Measurements from ENCODE around the gene SMNDC1. TPM values are rescaled to one million over a fixed set of nuclear protein-coding genes. Genes with fewer than 3 reads are reported as not detected.
"Not testable (repeated sequence)": the region's sequence is repeated elsewhere in the genome, so short reads cannot be mapped to it uniquely, and the experiment has no call there.

SMNDC1 gene
- total RNA-seq, 4 donors from 2014 or later = 10.3 to 15.8 (median 12.8) TPM

DNA sequence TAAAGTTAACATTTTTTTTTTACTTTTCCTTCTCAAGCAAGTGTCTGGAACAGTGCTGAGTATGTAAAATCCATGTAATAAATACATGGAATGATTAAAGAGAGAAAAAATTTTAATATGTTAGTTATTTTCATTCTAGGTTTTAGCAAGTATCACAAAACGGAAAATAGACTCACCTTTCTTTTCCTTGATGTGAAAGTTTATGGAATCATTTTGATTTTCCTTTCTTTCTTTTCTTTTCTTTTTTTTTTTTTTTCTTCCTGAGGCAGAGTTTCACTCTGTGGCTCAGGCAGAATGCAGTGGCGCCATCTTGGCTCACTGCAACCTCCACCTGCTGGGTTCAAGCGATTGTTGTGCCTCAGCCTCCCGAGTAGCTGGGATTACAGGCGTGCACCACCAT, 28.1 kb downstream of the SMNDC1 start:
- Histone ChIP-seq H3K4me3 (no peak overlapping the region), H3K9me3 (no peaks in the 10 kb centered on the region), H3K36me3 (peaks cover 3% of the 10 kb centered on the region), H3K27me3 (no peaks in the 10 kb centered on the region), H3K4me1 (peaks cover 24% of the 10 kb centered on the region), H3K27ac (no peak overlapping the region)
- TF ChIP-seq EP300 (IDR thresholded peaks at IDR 0.05) (no peak), POLR2AphosphoS5 (IDR thresholded peaks at IDR 0.05) (no peak), POLR2A (IDR thresholded peaks at IDR 0.05) (no peak)
- TF ChIP-seq, protein P1, sequence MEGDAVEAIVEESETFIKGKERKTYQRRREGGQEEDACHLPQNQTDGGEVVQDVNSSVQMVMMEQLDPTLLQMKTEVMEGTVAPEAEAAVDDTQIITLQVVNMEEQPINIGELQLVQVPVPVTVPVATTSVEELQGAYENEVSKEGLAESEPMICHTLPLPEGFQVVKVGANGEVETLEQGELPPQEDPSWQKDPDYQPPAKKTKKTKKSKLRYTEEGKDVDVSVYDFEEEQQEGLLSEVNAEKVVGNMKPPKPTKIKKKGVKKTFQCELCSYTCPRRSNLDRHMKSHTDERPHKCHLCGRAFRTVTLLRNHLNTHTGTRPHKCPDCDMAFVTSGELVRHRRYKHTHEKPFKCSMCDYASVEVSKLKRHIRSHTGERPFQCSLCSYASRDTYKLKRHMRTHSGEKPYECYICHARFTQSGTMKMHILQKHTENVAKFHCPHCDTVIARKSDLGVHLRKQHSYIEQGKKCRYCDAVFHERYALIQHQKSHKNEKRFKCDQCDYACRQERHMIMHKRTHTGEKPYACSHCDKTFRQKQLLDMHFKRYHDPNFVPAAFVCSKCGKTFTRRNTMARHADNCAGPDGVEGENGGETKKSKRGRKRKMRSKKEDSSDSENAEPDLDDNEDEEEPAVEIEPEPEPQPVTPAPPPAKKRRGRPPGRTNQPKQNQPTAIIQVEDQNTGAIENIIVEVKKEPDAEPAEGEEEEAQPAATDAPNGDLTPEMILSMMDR (IDR thresholded peaks at IDR 0.05) = no peak
- DNase-seq (ENCODE audit: low spot score in 2 of 2) = no peak
- WGBS = 96% methylated on average over 5 of the region's 5 CpGs

DNA sequence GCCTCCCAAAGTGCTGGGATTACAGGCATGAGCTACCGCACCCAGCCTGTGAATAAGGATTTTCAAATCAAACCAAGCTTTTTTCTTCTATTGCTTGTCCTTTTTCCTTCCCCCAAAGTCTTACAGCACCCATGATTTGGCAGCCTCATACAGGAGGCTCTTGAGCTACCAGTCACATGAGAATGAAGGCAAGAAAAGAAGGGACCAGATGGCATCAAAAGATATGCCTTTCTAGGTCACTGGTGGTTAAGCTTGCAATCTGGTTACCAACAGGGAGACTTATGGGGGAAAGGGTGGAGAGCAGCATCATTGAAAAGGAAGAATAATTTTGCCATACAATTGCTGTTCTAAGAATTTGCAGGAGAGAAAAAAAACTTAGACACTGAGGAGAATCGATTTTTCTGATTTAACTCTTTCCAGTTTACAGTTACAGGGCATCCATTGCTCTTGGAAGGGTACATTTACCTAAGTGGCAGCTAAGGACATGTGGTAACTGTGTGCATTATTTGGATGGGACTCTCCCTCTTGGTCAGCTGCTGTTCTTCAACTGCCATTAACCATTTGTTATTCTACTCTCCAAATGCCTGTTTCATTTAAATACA, 29.5 kb downstream of the SMNDC1 start:
- no peak for TF ChIP-seq EP300 (IDR thresholded peaks at IDR 0.05)
- no peak for TF ChIP-seq POLR2AphosphoS5 (IDR thresholded peaks at IDR 0.05)
- no peak for TF ChIP-seq POLR2A (IDR thresholded peaks at IDR 0.05)
- TF ChIP-seq, protein P1 (IDR thresholded peaks at IDR 0.05) = no peak
- no peaks in the 10 kb centered on the region for H3K36me3 ChIP-seq
- DNase-seq (ENCODE audit: low spot score in 2 of 2) = no peak
- no peak overlapping the region for H3K4me3 ChIP-seq
- no peak overlapping the region for H3K27ac ChIP-seq
- H3K9me3 ChIP-seq = no peaks in the 10 kb centered on the region
- H3K4me1 ChIP-seq = peaks cover 30% of the 10 kb centered on the region
- H3K27me3 ChIP-seq = no peaks in the 10 kb centered on the region
- WGBS = 62% methylated on average over 2 of the region's 2 CpGs

DNA sequence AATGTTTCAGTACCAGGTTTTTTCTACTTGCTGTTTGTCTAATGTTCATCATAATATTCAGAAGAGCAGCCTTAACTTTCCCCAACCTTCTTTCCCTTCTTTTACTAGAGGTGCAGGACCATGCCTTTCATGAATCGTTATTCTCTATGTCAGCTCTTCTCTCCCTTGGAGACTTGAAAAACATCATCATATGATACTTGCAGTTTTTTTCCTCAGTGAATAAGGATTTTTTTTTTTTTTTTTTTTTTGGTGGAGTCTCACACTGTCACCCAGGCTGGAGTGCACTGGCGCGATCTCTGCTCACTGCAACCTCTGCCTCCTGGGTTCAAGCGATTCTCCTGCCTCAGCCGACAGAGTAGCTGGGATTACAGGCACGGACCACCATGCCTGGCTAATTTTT, 30.1 kb downstream of the SMNDC1 start:
- Histone ChIP-seq H3K9me3 (no peaks in the 10 kb centered on the region), H3K27ac (no peak overlapping the region), H3K4me3 (no peak overlapping the region), H3K36me3 (no peaks in the 10 kb centered on the region), H3K27me3 (no peaks in the 10 kb centered on the region), H3K4me1 (peaks cover 36% of the 10 kb centered on the region)
- 87% methylated on average over 6 of the region's 6 CpGs for WGBS
- DNase-seq (ENCODE audit: low spot score in 2 of 2) = no peak
- TF ChIP-seq EP300 (IDR thresholded peaks at IDR 0.05) (no peak), POLR2A (IDR thresholded peaks at IDR 0.05) (no peak), POLR2AphosphoS5 (IDR thresholded peaks at IDR 0.05) (no peak)

- no peak for DNase-seq (ENCODE audit: low spot score in 2 of 2)
- no peaks in the 10 kb centered on the region for H3K27me3 ChIP-seq
- H3K27ac ChIP-seq = no peak overlapping the region
- no peaks in the 10 kb centered on the region for H3K36me3 ChIP-seq
- peaks cover 36% of the 10 kb centered on the region for H3K4me1 ChIP-seq
- TF ChIP-seq EP300 (IDR thresholded peaks at IDR 0.05) = no peak
- TF ChIP-seq POLR2A (IDR thresholded peaks at IDR 0.05) = no peak
- TF ChIP-seq, protein P1 (IDR thresholded peaks at IDR 0.05) = no peak
- TF ChIP-seq POLR2AphosphoS5 (IDR thresholded peaks at IDR 0.05) = no peak
- no peaks in the 10 kb centered on the region for H3K9me3 ChIP-seq
- H3K4me3 ChIP-seq = no peak overlapping the region
These were observed 30.6 kb downstream of the SMNDC1 start for GRCh38 chr10:110274072-110274627.

DNA sequence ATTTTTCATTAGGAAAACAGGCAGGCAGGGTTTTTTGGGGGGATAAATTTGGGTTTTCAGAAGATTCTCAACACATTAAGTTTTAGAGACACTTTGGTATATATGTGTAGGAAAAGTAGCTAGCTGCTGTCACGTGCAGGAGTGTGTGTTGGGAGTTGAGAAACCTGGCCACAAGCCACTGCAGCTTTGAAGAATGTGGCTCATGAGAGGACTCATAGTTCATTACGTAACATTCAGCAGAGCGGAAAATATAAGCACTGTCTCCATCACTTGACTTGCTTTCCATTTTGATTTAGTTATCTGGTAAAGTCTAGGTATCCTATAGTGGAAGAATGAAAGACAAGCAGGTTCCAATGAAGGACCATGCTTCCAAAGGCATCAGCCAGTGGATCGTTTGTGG, 31.2 kb downstream of the SMNDC1 start:
- no peaks in the 10 kb centered on the region for H3K36me3 ChIP-seq
- WGBS = 46% methylated on average over 4 of the region's 4 CpGs
- TF ChIP-seq POLR2A (IDR thresholded peaks at IDR 0.05) (no peak), POLR2AphosphoS5 (IDR thresholded peaks at IDR 0.05) (no peak)
- TF ChIP-seq, protein P1 (IDR thresholded peaks at IDR 0.05) = no peak
- H3K27me3 ChIP-seq = no peaks in the 10 kb centered on the region
- H3K9me3 ChIP-seq = no peaks in the 10 kb centered on the region
- H3K4me3 ChIP-seq = no peak overlapping the region
- DNase-seq (ENCODE audit: low spot score in 2 of 2) = peak; percentile 77 to 79
- H3K4me1 ChIP-seq = peaks cover 41% of the 10 kb centered on the region
- no peak overlapping the region for H3K27ac ChIP-seq

GRCh38 chr10:110272995-110273394, 31.7 kb downstream of the SMNDC1 start:
- H3K27me3 ChIP-seq; H3K4me3 ChIP-seq; H3K36me3 ChIP-seq; H3K9me3 ChIP-seq; DNase-seq (ENCODE audit: low spot score in 2 of 2); H3K27ac ChIP-seq: not testable (repeated sequence)
- WGBS = 86% methylated on average over 15 of the region's 15 CpGs
- peaks cover 46% of the 10 kb centered on the region for H3K4me1 ChIP-seq

Data from suprapubic skin (tissue), 4 donors.